Measurements from ENCODE around the gene CCDC157.

DNA sequence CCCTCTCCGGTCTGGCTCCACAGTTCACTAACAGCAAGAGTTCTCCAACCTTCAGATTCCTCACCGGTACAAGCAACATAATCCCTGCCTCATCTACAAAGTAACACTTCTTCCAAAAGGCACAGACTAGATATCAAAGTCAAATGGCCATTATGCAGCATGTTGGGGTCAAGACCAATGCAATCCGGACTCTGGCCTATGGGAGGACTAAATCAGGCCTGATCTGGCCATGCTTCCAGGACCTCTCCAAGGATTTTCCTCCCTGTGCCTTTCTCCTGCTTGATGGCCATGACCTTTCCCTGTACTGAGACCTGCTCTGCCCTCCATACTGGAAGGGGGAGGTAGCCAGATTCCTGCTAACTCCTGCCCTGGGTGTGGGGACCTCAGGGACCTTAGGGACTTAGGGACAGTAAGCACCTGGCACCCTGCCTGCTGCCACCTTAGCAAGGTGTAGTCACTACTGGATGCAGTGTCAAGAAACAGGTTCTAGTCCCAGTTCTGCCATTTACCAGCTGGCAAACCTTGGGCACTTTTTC, 36.7 kb upstream of the CCDC157 start:
- TF ChIP-seq, protein P1, sequence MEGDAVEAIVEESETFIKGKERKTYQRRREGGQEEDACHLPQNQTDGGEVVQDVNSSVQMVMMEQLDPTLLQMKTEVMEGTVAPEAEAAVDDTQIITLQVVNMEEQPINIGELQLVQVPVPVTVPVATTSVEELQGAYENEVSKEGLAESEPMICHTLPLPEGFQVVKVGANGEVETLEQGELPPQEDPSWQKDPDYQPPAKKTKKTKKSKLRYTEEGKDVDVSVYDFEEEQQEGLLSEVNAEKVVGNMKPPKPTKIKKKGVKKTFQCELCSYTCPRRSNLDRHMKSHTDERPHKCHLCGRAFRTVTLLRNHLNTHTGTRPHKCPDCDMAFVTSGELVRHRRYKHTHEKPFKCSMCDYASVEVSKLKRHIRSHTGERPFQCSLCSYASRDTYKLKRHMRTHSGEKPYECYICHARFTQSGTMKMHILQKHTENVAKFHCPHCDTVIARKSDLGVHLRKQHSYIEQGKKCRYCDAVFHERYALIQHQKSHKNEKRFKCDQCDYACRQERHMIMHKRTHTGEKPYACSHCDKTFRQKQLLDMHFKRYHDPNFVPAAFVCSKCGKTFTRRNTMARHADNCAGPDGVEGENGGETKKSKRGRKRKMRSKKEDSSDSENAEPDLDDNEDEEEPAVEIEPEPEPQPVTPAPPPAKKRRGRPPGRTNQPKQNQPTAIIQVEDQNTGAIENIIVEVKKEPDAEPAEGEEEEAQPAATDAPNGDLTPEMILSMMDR (IDR thresholded peaks at IDR 0.05), result no peak
- TF ChIP-seq EZH2 (IDR thresholded peaks at IDR 0.05) (no peak), EZH2phosphoT487 (IDR thresholded peaks at IDR 0.05) (no peak)

All from neural progenitor cell (in vitro differentiated cells).